Neuron (in vitro differentiated cells): ENCODE measurements around the gene AK8.

Experiments used
- H2AFZ ChIP-seq: one replicate; pipeline ENCODE4 v1.6.1; 2013; ENCODE audit warnings: low read depth, mild to moderate bottlenecking, inconsistent platforms, low read length, moderate library complexity
- H3K27me3 ChIP-seq: one replicate; pipeline ENCODE4 v1.6.1; 2013; ENCODE audit warnings: low read length; ENCODE audit not compliant: insufficient read depth
- H3K36me3 ChIP-seq: one replicate; pipeline ENCODE4 v1.6.1; 2013; ENCODE audit warnings: low read length; ENCODE audit not compliant: insufficient read depth
- H3K4me1 ChIP-seq: one replicate; pipeline ENCODE4 v1.6.1; 2013; ENCODE audit warnings: low read length; ENCODE audit not compliant: insufficient read depth
- H3K4me3 ChIP-seq: 2 replicates; pipeline ENCODE4 v1.5.1; 2013; ENCODE audit warnings: mild to moderate bottlenecking, low read length, moderate library complexity
- H3K9me3 ChIP-seq: one replicate; pipeline ENCODE4 v1.6.1; 2013; ENCODE audit warnings: low read length

AK8 gene

DNA sequence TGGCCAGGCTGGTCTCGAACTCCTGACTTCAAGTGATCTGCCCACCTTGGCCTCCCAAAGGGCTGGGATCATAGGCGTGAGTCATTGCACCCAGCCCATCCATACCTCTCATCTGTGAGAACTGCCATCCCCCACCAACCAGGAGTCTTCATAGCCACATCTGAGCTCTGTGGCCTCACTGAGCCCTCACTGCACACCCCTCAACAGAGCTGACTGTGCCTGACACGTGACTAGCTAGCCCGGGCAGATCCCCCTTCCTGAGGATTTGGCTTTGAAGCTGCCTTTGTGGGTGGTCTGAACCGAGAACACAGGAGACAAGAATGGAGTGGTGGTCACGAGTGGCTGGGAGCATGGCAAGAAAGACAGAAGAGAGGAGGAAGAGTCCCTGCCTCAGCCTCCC is 15.6 kb downstream of the AK8 start:
- Histone ChIP-seq H3K36me3 (no peaks in the 10 kb centered on the region), H3K4me3 (no peak overlapping the region), H3K9me3 (no peaks in the 10 kb centered on the region), H3K4me1 (peaks cover 17% of the 10 kb centered on the region), H3K27me3 (no peaks in the 10 kb centered on the region), H2AFZ (no peak overlapping the region)

DNA sequence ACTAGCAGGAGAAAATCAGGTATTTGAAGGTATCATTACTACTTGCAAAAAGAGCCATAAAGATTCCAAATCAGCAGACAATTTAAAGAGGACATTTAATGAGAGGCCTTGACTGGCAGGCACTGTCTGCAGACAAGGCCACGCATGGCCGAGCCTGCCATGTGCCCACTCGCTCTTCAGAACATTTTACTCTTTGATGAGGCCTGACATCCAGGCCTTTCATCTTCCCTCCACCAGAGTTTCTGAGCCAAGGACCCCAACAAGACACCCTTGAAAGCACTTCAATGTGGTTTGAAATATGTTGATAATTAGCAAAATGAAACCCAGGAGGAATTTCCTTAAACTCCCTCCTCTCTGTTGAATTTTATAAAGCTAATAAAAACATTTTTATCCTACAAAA is 16.4 kb downstream of the AK8 start:
- no peak overlapping the region for H2AFZ ChIP-seq
- no peaks in the 10 kb centered on the region for H3K36me3 ChIP-seq
- no peaks in the 10 kb centered on the region for H3K27me3 ChIP-seq
- H3K9me3 ChIP-seq, result no peaks in the 10 kb centered on the region
- peaks cover 24% of the 10 kb centered on the region for H3K4me1 ChIP-seq
- no peak overlapping the region for H3K4me3 ChIP-seq

- no peaks in the 10 kb centered on the region for H3K36me3 ChIP-seq
- peaks cover 19% of the 10 kb centered on the region for H3K4me1 ChIP-seq
- no peak overlapping the region for H3K4me3 ChIP-seq
- no peaks in the 10 kb centered on the region for H3K9me3 ChIP-seq
- no peaks in the 10 kb centered on the region for H3K27me3 ChIP-seq
- H2AFZ ChIP-seq, result no peak overlapping the region
Observed at GRCh38 chr9:132858751-132859150, 19.3 kb downstream of the AK8 start.

GRCh38 chr9:132857616-132858342 is 20.3 kb downstream of the AK8 start:
- no peak overlapping the region for H3K4me3 ChIP-seq
- no peaks in the 10 kb centered on the region for H3K27me3 ChIP-seq
- no peaks in the 10 kb centered on the region for H3K9me3 ChIP-seq
- H2AFZ ChIP-seq, result no peak overlapping the region
- peaks cover 19% of the 10 kb centered on the region for H3K4me1 ChIP-seq
- H3K36me3 ChIP-seq, result no peaks in the 10 kb centered on the region

GRCh38 chr9:132857031-132857430 is 21.1 kb downstream of the AK8 start:
- Histone ChIP-seq H3K4me1 (peaks cover 19% of the 10 kb centered on the region), H3K9me3 (no peaks in the 10 kb centered on the region), H3K36me3 (no peaks in the 10 kb centered on the region), H3K4me3 (no peak overlapping the region), H2AFZ (no peak overlapping the region), H3K27me3 (no peaks in the 10 kb centered on the region)

DNA sequence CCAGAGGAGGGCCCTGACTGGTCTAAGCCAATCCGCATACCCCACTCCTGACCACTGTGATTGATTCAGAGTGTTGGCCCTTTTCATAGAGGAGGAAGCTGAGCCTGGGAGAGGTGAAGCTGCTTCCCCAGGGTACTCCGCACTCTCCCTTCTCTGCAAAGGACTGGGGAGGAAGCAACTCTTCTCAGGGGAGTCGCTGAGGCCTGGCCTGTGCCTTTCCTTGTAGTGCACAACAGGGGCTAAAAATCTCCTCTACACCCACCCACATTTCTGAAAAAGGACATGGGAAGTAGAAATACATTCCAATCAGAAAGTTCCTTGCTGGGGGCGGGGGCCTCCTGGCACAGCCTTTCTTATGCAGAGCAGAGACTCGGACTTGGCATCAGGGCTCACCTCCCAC is 22.2 kb downstream of the AK8 start:
- H3K27me3 ChIP-seq, result no peaks in the 10 kb centered on the region
- H3K36me3 ChIP-seq, result no peaks in the 10 kb centered on the region
- no peaks in the 10 kb centered on the region for H3K9me3 ChIP-seq
- peaks cover 19% of the 10 kb centered on the region for H3K4me1 ChIP-seq
- no peak overlapping the region for H3K4me3 ChIP-seq
- H2AFZ ChIP-seq, result no peak overlapping the region

DNA sequence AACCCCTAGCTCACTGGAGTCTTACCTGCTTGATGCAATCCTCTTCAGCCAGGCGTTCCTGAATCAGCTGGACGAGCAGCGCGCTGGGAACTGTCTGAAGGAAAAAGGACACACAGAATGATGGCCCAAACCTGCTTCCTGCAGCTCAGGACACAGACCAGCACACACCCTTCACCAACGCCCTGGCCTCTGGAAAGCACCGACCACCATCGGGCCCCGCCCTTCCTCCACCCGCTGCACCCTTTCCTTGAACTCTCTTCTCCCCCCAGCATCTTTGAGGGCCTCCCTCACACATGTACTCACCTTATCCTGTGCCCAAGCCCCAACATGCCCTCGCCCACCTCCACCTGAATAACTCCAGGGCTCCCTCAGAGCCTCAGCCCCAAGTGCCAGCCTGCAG is 23.3 kb downstream of the AK8 start:
- H3K9me3 ChIP-seq, result no peaks in the 10 kb centered on the region
- peaks cover 19% of the 10 kb centered on the region for H3K4me1 ChIP-seq
- H3K4me3 ChIP-seq, result no peak overlapping the region
- H2AFZ ChIP-seq, result no peak overlapping the region
- no peaks in the 10 kb centered on the region for H3K27me3 ChIP-seq
- H3K36me3 ChIP-seq, result no peaks in the 10 kb centered on the region

- Histone ChIP-seq H3K4me3 (no peak overlapping the region), H3K27me3 (no peaks in the 10 kb centered on the region), H3K36me3 (no peaks in the 10 kb centered on the region), H2AFZ (no peak overlapping the region), H3K4me1 (peaks cover 24% of the 10 kb centered on the region), H3K9me3 (no peaks in the 10 kb centered on the region)
Observed at GRCh38 chr9:132853482-132853881, 24.6 kb downstream of the AK8 start.

- H3K9me3 ChIP-seq, result no peaks in the 10 kb centered on the region
- H3K4me3 ChIP-seq, result no peak overlapping the region
- H3K4me1 ChIP-seq, result peaks cover 4% of the 10 kb centered on the region
- no peak overlapping the region for H2AFZ ChIP-seq
- H3K27me3 ChIP-seq, result no peaks in the 10 kb centered on the region
- H3K36me3 ChIP-seq, result no peaks in the 10 kb centered on the region
Observed at GRCh38 chr9:132849185-132849706, 28.8 kb downstream of the AK8 start.

DNA sequence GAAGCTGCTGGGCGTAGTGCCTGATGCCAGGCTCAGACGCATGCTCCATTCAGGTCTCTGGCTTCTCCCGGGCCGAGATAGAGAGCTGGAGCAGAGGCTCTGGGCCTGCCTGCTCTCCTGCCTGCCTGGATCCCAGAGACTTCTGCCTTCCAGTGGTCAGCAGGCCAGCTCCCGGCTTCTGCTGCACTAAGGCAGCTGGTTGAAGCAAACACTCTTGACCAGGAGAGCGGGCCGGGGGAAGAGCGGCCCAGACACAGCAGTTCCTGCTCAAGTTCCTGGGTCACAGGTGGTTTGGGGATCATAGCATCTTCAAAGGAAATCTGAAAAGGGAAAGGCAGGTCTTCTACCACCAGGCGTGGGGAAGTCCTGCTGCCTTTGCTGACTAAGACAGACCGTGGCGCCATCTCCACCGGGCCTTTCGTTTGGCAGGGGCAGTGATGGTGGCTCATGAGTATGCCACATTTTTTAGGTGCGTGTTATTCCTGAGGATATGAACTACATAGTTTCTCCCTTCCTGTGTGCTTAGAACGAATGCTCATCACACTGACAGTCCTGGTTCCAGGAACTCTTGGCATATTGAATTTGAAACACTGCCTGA is 31.1 kb downstream of the AK8 start:
- Histone ChIP-seq H2AFZ (no peak overlapping the region), H3K4me3 (no peak overlapping the region), H3K27me3 (no peaks in the 10 kb centered on the region), H3K36me3 (no peaks in the 10 kb centered on the region), H3K9me3 (no peaks in the 10 kb centered on the region), H3K4me1 (peaks cover 4% of the 10 kb centered on the region)

- no peak overlapping the region for H2AFZ ChIP-seq
- no peak overlapping the region for H3K4me3 ChIP-seq
- H3K9me3 ChIP-seq, result no peaks in the 10 kb centered on the region
- H3K27me3 ChIP-seq, result no peaks in the 10 kb centered on the region
- H3K4me1 ChIP-seq, result peaks cover 4% of the 10 kb centered on the region
- no peaks in the 10 kb centered on the region for H3K36me3 ChIP-seq
Observed at GRCh38 chr9:132846109-132846917, 31.8 kb downstream of the AK8 start.

- no peaks in the 10 kb centered on the region for H3K36me3 ChIP-seq
- no peaks in the 10 kb centered on the region for H3K9me3 ChIP-seq
- peaks cover 6% of the 10 kb centered on the region for H3K4me1 ChIP-seq
- no peak overlapping the region for H3K4me3 ChIP-seq
- H2AFZ ChIP-seq, result no peak overlapping the region
- no peaks in the 10 kb centered on the region for H3K27me3 ChIP-seq
Observed at GRCh38 chr9:132842124-132843044, 35.7 kb downstream of the AK8 start.
